Measurements from ENCODE around the gene FGF3.

The FGF3 gene

DNA sequence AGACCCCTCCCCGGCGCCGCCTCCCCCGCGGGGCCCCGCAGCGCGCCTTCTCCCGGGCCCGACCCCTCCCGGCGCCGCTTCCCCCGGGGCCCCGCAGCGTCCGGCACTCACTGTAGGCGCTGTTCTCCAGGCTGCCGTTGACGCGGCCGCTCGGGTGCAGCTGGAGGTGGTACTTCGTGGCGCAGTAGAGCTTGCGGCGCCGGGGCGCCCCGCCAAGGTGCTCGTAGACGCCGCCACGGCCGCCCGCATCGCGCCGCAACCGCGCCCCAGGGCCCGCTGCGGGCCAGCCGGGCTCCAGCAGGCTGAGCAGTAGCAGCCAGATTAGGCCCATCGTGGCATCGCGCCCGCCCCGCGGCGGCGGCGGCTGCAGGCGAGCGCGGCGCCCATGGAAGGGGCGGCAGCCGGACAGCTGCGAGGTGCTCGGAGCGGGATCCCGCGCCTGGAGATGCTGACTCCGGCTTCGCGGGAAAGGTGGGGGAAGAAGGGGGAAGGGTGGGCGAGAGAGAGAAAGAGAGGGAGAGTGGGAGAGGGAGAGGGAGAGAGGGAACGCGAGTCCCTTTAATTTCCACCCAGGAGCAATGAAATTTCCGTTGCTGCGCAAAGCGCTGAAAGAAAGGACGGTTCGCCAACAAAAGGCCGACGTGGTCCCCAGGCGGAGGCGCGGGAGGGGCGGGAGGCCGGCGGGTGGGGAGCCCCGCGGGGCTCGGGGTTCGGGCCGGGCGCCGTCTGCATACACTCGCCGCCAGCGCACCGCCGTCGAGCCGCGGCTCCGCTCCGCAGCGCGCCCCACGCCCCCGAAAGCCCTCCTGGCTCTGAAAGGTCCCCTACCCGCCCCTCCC lies at the start of gene FGF3:
FGF3 (minus strand) TSS at position 814 of the 839 bp plus-strand sequence; CDS start at position 331, 483 bp downstream.
- Histone ChIP-seq H3K9ac (ENCODE audit: low read length) (no peak within 1 kb of the TSS), H3K27ac (ENCODE audit: low read depth, low read length) (no peak within 1 kb of the TSS), H3K4me3 (ENCODE audit: low read depth in 1 of 2, low read length in 2 of 2) (no peak within 1 kb of the TSS), H3K9me3 (ENCODE audit: low read length) (no peaks in the 10 kb centered on the region), H3K27me3 (ENCODE audit: control insufficient read depth in 1 of 2, insufficient read depth in 2 of 2, low read length in 2 of 2) (peaks cover 0 to 54% of the 10 kb centered on the region in 2 donors), H3K36me3 (ENCODE audit: insufficient read depth, low read length) (no peaks in the 10 kb centered on the region), H3K4me1 (ENCODE audit: insufficient read depth, low read length) (no peaks in the 10 kb centered on the region)

GRCh38 chr11:69868871-69869270 lies 49.7 kb upstream of the FGF3 start:
- H3K9ac ChIP-seq (ENCODE audit: low read length): no peak overlapping the region
- H3K27me3 ChIP-seq (ENCODE audit: control insufficient read depth in 1 of 2, insufficient read depth in 2 of 2, low read length in 2 of 2): peaks cover 0 to 20% of the 10 kb centered on the region in 2 donors
- peaks cover 9% of the 10 kb centered on the region for H3K4me1 ChIP-seq (ENCODE audit: insufficient read depth, low read length)
- H3K36me3 ChIP-seq (ENCODE audit: insufficient read depth, low read length): no peaks in the 10 kb centered on the region
- H3K4me3 ChIP-seq (ENCODE audit: low read depth in 1 of 2, low read length in 2 of 2): no peak overlapping the region
- no peaks in the 10 kb centered on the region for H3K9me3 ChIP-seq (ENCODE audit: low read length)
- H3K27ac ChIP-seq (ENCODE audit: low read depth, low read length): no peak overlapping the region

DNA sequence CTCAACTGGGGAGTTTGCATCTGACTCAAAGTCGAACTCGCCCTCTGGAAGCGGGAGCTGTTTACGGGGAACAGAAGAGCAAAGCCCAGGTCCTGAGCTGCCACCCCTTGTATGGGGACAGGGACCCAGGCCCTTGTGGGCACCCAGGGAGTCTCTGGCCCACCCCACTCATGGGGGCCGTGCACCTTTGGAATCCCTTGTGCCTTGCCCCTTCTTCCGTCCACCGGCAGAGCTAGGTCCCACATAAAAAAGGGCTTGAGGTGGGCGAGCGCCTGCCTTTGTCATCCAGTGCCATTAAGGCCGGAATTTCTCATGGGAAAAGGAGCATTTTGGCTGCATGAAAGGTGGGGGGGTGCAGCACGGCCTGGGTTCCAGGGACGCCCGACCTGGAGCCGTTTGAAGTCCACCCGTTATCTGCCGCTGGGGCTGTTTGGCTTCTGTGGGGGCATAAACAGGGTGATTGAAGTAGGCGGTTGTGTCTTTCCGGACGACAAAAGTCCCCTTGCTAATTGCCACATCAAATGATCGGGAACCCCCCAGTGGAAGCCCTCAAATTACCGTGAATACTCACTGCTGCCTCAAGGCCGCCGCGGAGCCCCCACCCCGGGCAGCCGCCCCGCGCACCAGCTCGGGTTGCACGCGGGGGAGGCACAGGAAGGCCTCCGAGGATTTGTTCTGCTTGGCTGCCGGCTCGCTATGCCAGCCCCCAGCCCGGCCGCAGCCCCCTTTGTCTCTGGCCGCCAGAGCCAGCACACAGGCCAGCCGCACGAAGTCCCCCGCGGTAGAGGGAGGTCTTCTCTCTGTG lies 49.0 kb upstream of the FGF3 start:
- H3K27ac ChIP-seq (ENCODE audit: low read depth, low read length): no peak overlapping the region
- no peaks in the 10 kb centered on the region for H3K9me3 ChIP-seq (ENCODE audit: low read length)
- H3K36me3 ChIP-seq (ENCODE audit: insufficient read depth, low read length): no peaks in the 10 kb centered on the region
- no peak overlapping the region for H3K9ac ChIP-seq (ENCODE audit: low read length)
- no peak overlapping the region for H3K4me3 ChIP-seq (ENCODE audit: low read depth in 1 of 2, low read length in 2 of 2)
- peaks cover 0 to 26% of the 10 kb centered on the region in 2 donors for H3K27me3 ChIP-seq (ENCODE audit: control insufficient read depth in 1 of 2, insufficient read depth in 2 of 2, low read length in 2 of 2)
- peaks cover 9% of the 10 kb centered on the region for H3K4me1 ChIP-seq (ENCODE audit: insufficient read depth, low read length)

DNA sequence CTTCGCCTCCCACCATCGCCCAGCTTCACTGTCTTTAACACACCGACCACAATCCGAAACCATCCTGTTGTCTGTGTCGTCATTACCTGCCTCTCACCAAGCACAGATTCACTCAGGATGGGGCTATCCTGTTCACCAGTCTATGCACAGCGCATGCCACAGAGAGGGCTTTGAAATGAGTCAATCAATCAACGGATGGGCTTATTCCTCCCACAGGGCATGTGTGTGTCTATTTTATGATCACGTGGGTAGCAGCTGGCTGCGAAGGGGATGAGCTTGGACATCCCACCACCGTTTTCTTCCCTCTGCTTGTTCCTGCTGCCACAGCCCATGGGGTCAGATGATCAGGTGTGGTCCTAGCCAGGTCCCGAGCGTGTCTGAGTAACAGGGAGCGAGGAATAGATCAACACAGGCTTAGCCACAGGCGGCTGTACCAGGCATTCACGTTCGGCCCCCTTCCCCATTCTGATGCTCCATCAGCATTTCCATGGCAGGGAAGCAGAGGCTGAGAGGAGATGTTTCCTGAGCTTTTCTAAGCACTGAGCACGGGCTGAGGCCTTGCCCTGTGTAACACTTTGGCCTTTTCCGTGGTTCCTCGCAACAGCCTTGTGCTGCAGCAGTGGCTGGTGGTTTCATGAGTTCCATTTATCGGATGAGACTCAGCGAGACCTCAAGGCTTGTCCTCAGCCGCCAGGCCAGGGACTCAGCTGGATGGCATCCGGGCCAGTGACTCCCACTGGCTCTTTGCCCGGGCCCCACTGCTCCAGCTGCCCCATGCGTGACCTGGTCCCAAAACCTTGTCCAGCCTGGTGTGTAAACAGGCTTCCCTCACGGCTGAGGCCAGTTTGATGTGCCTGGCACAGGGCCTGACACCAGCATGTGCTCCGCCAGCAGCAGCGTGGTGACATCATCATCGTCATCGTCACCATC lies 48.1 kb upstream of the FGF3 start:
- H3K4me1 ChIP-seq (ENCODE audit: insufficient read depth, low read length): peaks cover 9% of the 10 kb centered on the region
- H3K9ac ChIP-seq (ENCODE audit: low read length): no peak overlapping the region
- H3K27me3 ChIP-seq (ENCODE audit: control insufficient read depth in 1 of 2, insufficient read depth in 2 of 2, low read length in 2 of 2): peaks cover 0 to 33% of the 10 kb centered on the region in 2 donors
- H3K36me3 ChIP-seq (ENCODE audit: insufficient read depth, low read length): no peaks in the 10 kb centered on the region
- H3K4me3 ChIP-seq (ENCODE audit: low read depth in 1 of 2, low read length in 2 of 2): no peak overlapping the region
- no peak overlapping the region for H3K27ac ChIP-seq (ENCODE audit: low read depth, low read length)
- H3K9me3 ChIP-seq (ENCODE audit: low read length): no peaks in the 10 kb centered on the region

GRCh38 chr11:69866648-69867047 lies 47.4 kb upstream of the FGF3 start:
- Histone ChIP-seq H3K27me3 (ENCODE audit: control insufficient read depth in 1 of 2, insufficient read depth in 2 of 2, low read length in 2 of 2) (peaks cover 0 to 39% of the 10 kb centered on the region in 2 donors), H3K4me1 (ENCODE audit: insufficient read depth, low read length) (peaks cover 9% of the 10 kb centered on the region), H3K36me3 (ENCODE audit: insufficient read depth, low read length) (no peaks in the 10 kb centered on the region), H3K9ac (ENCODE audit: low read length) (no peak overlapping the region), H3K27ac (ENCODE audit: low read depth, low read length) (no peak overlapping the region), H3K4me3 (ENCODE audit: low read depth in 1 of 2, low read length in 2 of 2) (no peak overlapping the region), H3K9me3 (ENCODE audit: low read length) (no peaks in the 10 kb centered on the region)

GRCh38 chr11:69865707-69866106 lies 46.5 kb upstream of the FGF3 start:
- H3K27me3 ChIP-seq (ENCODE audit: control insufficient read depth in 1 of 2, insufficient read depth in 2 of 2, low read length in 2 of 2): peaks cover 0 to 39% of the 10 kb centered on the region in 2 donors

DNA sequence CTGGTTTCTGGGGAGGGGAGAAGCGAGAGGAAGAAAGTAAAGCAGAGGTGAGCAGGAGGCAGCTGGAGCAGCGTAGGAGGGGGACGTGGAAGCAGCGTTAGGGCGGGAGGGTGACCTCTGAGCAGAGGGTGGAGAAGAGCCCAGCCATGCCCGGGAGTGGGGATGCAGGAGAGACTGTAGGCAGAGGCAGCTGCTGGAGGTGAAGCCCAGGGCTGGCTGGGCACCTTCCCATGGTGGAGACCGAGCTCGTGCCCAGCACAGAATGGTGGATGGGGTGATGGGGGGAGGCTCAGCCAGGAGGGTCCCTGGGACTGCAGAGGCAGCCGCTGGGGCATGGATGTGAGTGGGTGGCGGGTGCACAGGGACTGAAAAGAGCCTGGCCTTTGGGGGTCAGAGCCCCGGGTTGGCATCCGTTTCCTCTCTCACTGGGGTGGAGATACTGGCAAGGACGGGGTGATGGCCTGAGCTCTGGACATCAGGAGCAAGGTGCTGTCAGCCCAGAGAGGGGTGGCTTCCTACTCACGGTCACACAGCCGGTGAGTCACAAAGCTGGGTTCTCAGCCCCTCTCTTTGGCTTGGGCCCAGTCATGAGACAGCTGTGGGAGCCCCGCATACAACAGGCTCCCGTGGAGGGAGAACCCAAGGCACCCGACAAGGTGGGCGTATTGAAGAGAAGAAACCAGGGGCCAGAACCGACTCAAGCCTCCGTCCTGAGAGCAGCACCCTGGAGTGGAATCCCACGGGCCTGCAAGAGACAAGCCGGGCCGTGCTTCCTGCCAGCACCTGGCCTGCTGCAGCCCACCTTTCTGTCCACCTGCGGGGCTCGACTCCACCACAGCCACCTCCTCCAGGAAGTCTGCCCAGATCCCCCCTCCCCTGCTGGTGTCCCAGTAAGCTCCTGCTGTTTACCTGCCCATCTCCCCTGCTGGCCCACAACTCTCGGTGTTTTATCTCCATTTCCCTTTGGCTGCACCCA lies 45.8 kb upstream of the FGF3 start:
- Histone ChIP-seq H3K9ac (ENCODE audit: low read length) (no peak overlapping the region), H3K36me3 (ENCODE audit: insufficient read depth, low read length) (no peaks in the 10 kb centered on the region), H3K4me1 (ENCODE audit: insufficient read depth, low read length) (no peaks in the 10 kb centered on the region), H3K9me3 (ENCODE audit: low read length) (no peaks in the 10 kb centered on the region), H3K27ac (ENCODE audit: low read depth, low read length) (no peak overlapping the region), H3K27me3 (ENCODE audit: control insufficient read depth in 1 of 2, insufficient read depth in 2 of 2, low read length in 2 of 2) (peaks cover 0 to 39% of the 10 kb centered on the region in 2 donors), H3K4me3 (ENCODE audit: low read depth in 1 of 2, low read length in 2 of 2) (no peak overlapping the region)

More at GRCh38 chr11:69865707-69866106, 46.5 kb upstream of the FGF3 start:
- H3K9ac ChIP-seq (ENCODE audit: low read length): no peak overlapping the region
- no peak overlapping the region for H3K27ac ChIP-seq (ENCODE audit: low read depth, low read length)
- no peaks in the 10 kb centered on the region for H3K36me3 ChIP-seq (ENCODE audit: insufficient read depth, low read length)
- no peak overlapping the region for H3K4me3 ChIP-seq (ENCODE audit: low read depth in 1 of 2, low read length in 2 of 2)
- H3K4me1 ChIP-seq (ENCODE audit: insufficient read depth, low read length): peaks cover 6% of the 10 kb centered on the region
- H3K9me3 ChIP-seq (ENCODE audit: low read length): no peaks in the 10 kb centered on the region

GRCh38 chr11:69863544-69864200 lies 44.5 kb upstream of the FGF3 start:
- Histone ChIP-seq H3K27me3 (ENCODE audit: control insufficient read depth in 1 of 2, insufficient read depth in 2 of 2, low read length in 2 of 2) (peaks cover 0 to 34% of the 10 kb centered on the region in 2 donors), H3K9ac (ENCODE audit: low read length) (no peak overlapping the region), H3K4me1 (ENCODE audit: insufficient read depth, low read length) (no peaks in the 10 kb centered on the region)

DNA sequence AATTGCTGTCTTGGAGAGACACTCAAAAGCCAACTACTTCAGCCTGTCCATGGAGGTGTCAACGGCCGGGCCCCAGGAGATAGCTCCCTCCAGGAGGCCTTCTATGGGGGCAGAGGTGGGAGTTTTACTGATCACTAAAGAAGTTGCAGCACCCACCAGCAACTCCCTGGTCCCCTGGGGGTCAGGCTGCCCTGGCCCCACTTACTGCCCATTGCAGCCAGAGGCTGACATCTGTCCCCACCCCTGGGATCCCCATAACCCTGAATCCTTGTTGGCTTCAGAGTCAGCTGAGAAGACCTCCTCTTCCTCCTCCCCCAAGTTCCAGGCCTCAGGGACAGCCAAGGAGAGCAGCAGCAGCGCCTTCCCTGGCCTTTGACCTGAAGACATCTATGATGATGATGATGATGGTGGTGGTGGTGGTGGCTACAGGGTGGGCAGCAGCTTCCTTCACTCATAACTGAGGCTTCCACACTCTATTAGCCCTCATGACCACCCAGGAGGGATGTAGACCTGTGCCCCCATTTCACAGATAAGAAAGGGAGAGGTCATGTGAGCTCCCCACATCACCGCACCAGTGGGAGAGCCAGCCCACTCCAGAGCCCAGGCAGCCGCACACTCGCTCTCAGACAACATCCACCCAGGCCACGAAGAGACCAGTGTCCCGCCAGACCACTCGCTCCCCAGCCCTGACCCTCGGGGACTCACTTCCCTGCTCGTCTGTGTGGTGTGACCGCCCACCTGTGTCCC lies 43.8 kb upstream of the FGF3 start:
- H3K4me1 ChIP-seq (ENCODE audit: insufficient read depth, low read length): no peaks in the 10 kb centered on the region
- H3K9ac ChIP-seq (ENCODE audit: low read length): no peak overlapping the region
- no peaks in the 10 kb centered on the region for H3K36me3 ChIP-seq (ENCODE audit: insufficient read depth, low read length)
- no peak overlapping the region for H3K4me3 ChIP-seq (ENCODE audit: low read depth in 1 of 2, low read length in 2 of 2)
- H3K9me3 ChIP-seq (ENCODE audit: low read length): no peaks in the 10 kb centered on the region
- no peak overlapping the region for H3K27ac ChIP-seq (ENCODE audit: low read depth, low read length)
- peaks cover 0 to 28% of the 10 kb centered on the region in 2 donors for H3K27me3 ChIP-seq (ENCODE audit: control insufficient read depth in 1 of 2, insufficient read depth in 2 of 2, low read length in 2 of 2)

More at GRCh38 chr11:69863544-69864200, 44.5 kb upstream of the FGF3 start:
- Histone ChIP-seq H3K36me3 (ENCODE audit: insufficient read depth, low read length) (no peaks in the 10 kb centered on the region), H3K9me3 (ENCODE audit: low read length) (no peaks in the 10 kb centered on the region), H3K27ac (ENCODE audit: low read depth, low read length) (no peak overlapping the region), H3K4me3 (ENCODE audit: low read depth in 1 of 2, low read length in 2 of 2) (no peak overlapping the region)

Data from muscle layer of colon (tissue), 2 donors.